Thoracic aorta (tissue), 2 donors: Measurements from ENCODE around the gene SOX5. TPM values are rescaled to one million over a fixed set of nuclear protein-coding genes. Genes with fewer than 3 reads are reported as not detected.

Experiments used
- ATAC-seq: fragments of 150-250 bp; one replicate; pipeline ENCODE4 v1.8.0; 2017; ENCODE audit warnings: low read depth; ENCODE audit not compliant: insufficient number of reproducible peaks, low FRiP score
- DNase-seq: peaks from one replicate; pipeline ENCODE4 v3.0.0-alpha.2; 2020; ENCODE audit warnings: low spot score
- H3K27ac ChIP-seq, 2 donors: fragments of 200-600 bp; sonication (generic); 1 replicate in 1 of 2; 2 replicates in 1 of 2; pipeline ENCODE4 v1.5.1; 2016; ENCODE audit warnings: mild to moderate bottlenecking in 2 of 2, moderate library complexity in 2 of 2
- H3K27me3 ChIP-seq: fragments of 200-600 bp; sonication (generic); replicated peaks from 2 replicates; pipeline ENCODE4 v1.6.0; 2016; ENCODE audit warnings: mild to moderate bottlenecking; ENCODE audit not compliant: insufficient read depth
- H3K36me3 ChIP-seq: fragments of 200-600 bp; sonication (generic); one replicate; pipeline ENCODE4 v1.5.1; 2016
- H3K4me1 ChIP-seq, 2 donors: fragments of 200-600 bp; sonication (generic); 1 replicate in 1 of 2; 2 replicates in 1 of 2; pipeline versions ENCODE4 v1.5.1 to v1.6.0; 2016; ENCODE audit warnings: low read depth in 2 of 2, mild to moderate bottlenecking in 1 of 2; ENCODE audit not compliant: control insufficient read depth in 1 of 2
- H3K4me3 ChIP-seq: fragments of 200-600 bp; sonication (generic); 2 replicates; pipeline ENCODE4 v1.5.1; 2016; ENCODE audit warnings: mild to moderate bottlenecking
- H3K9me3 ChIP-seq: fragments of 200-600 bp; sonication (generic); 2 replicates; pipeline ENCODE4 v1.5.1; 2016
- CTCF ChIP-seq: fragments of 200-600 bp; sonication (generic); IDR thresholded peaks from one replicate; pipeline ENCODE4 v1.5.1; 2019; ENCODE audit warnings: antibody characterized with exemption
- total RNA-seq, 2 donors: library from RNA; depleted of rRNA; stranded (reverse); fragments of >200 nt; gene quantifications; one replicate each; pipeline versions ENCODE4 v1.1.0 to v1.2.3, GENCODE V29; 2016

SOX5 gene
- total RNA-seq, 2 donors from 2014 or later: 36.8 to 37.0 TPM

- ATAC-seq: no peak
- no peak for DNase-seq
- no peak for TF ChIP-seq CTCF
- no peaks in the 10 kb centered on the region for H3K4me1 ChIP-seq
- no peak overlapping the region for H3K4me3 ChIP-seq
- H3K9me3 ChIP-seq: no peaks in the 10 kb centered on the region
- H3K27me3 ChIP-seq: no peaks in the 10 kb centered on the region
- H3K36me3 ChIP-seq: no peaks in the 10 kb centered on the region
- H3K27ac ChIP-seq: no peak overlapping the region
These were observed 94.9 kb downstream of the SOX5 start for GRCh38 chr12:23854598-23854997.

- H3K36me3 ChIP-seq: no peaks in the 10 kb centered on the region
- ATAC-seq: no peak
- no peaks in the 10 kb centered on the region for H3K27me3 ChIP-seq
- H3K9me3 ChIP-seq: no peaks in the 10 kb centered on the region
- no peak overlapping the region for H3K27ac ChIP-seq
- no peaks in the 10 kb centered on the region for H3K4me1 ChIP-seq
- no peak overlapping the region for H3K4me3 ChIP-seq
- no peak for DNase-seq
- no peak for TF ChIP-seq CTCF
These were observed 95.8 kb downstream of the SOX5 start for GRCh38 chr12:23853640-23854039.

GRCh38 chr12:23851602-23852001 lies 97.9 kb downstream of the SOX5 start:
- Histone ChIP-seq H3K9me3 (no peaks in the 10 kb centered on the region), H3K36me3 (no peaks in the 10 kb centered on the region), H3K27me3 (no peaks in the 10 kb centered on the region), H3K4me3 (no peak overlapping the region), H3K27ac (no peak overlapping the region), H3K4me1 (no peaks in the 10 kb centered on the region)
- ATAC-seq (no peak), DNase-seq (no peak)
- no peak for TF ChIP-seq CTCF

- Histone ChIP-seq H3K27me3 (no peaks in the 10 kb centered on the region), H3K9me3 (no peaks in the 10 kb centered on the region), H3K36me3 (no peaks in the 10 kb centered on the region), H3K27ac (no peak overlapping the region), H3K4me3 (no peak overlapping the region), H3K4me1 (no peaks in the 10 kb centered on the region)
- DNase-seq (no peak), ATAC-seq (no peak)
- no peak for TF ChIP-seq CTCF
These were observed 101.6 kb downstream of the SOX5 start for GRCh38 chr12:23847857-23848256.

GRCh38 chr12:23843958-23844357 lies 105.5 kb downstream of the SOX5 start:
- H3K4me3 ChIP-seq: no peak overlapping the region
- no peak for TF ChIP-seq CTCF
- no peaks in the 10 kb centered on the region for H3K36me3 ChIP-seq
- no peaks in the 10 kb centered on the region for H3K27me3 ChIP-seq
- ATAC-seq (no peak), DNase-seq (no peak)
- no peaks in the 10 kb centered on the region for H3K4me1 ChIP-seq
- no peak overlapping the region for H3K27ac ChIP-seq
- no peaks in the 10 kb centered on the region for H3K9me3 ChIP-seq
